ENCODE measurements around the gene ATG7.

GRCh38 chr3:11562277-11562881, 290.2 kb downstream of the ATG7 start:
- TF ChIP-seq RAD21 (IDR thresholded peaks at IDR 0.05) (no peak), CTCF (IDR thresholded peaks at IDR 0.05; ENCODE audit: low read depth, low read length, missing input control) (no peak), YY1 (IDR thresholded peaks at IDR 0.05) (no peak)
